A673 (cell line): ENCODE measurements around the gene CCDC7. TPM values are rescaled to one million over a fixed set of nuclear protein-coding genes. Genes with fewer than 3 reads are reported as not detected.
A peak's percentile ranks its signal among the peaks of the same experiment; 100 is the strongest.
"Not testable (repeated sequence)": the region's sequence is repeated elsewhere in the genome, so short reads cannot be mapped to it uniquely, and the experiment has no call there.

Source experiments
- BruUV-seq: library from RNA; stranded (reverse); fragments of 400-500 nt; replicated peaks from 2 replicates; lab custom pipeline; 2021; lab: Mats Ljungman, UMichigan
- CTCF ChIA-PET: fragments of 300-600 bp; sonication (Branson Sonifier 250); formaldehyde crosslinking; loops from one replicate; lab custom pipeline; 2022; ENCODE audit warnings: antibody characterized with exemption; lab: Charles Lee
- POLR2A ChIA-PET: fragments of 300-600 bp; sonication (Branson Sonifier 250); formaldehyde crosslinking; loops from one replicate; lab custom pipeline; 2022; ENCODE audit warnings: antibody characterized with exemption; ENCODE audit not compliant: low non-redundant PET; lab: Charles Lee
- DNase-seq: peaks from one replicate; pipeline ENCODE4 v3.0.0-alpha.2; 2015; ENCODE audit warnings: low spot score
- H3K27ac ChIP-seq: fragments of 200-600 bp; sonication (generic); 2 replicates; pipeline ENCODE4 v1.5.1; 2016; ENCODE audit warnings: mixed run types, low read depth, mild to moderate bottlenecking, mixed read lengths, antibody characterized with exemption, low read length; ENCODE audit not compliant: poor library complexity, severe bottlenecking
- H3K27me3 ChIP-seq: fragments of 200-600 bp; sonication (generic); replicated peaks from 2 replicates; pipeline ENCODE4 v1.6.1; 2017; ENCODE audit warnings: mixed run types, low read depth, mild to moderate bottlenecking, mixed read lengths, antibody characterized with exemption, low read length; ENCODE audit not compliant: insufficient read depth, poor library complexity
- H3K36me3 ChIP-seq: fragments of 200-600 bp; sonication (generic); 2 replicates; pipeline ENCODE4 v1.6.1; 2016; ENCODE audit warnings: mixed run types, mild to moderate bottlenecking, mixed read lengths, antibody characterized with exemption, low read length; ENCODE audit not compliant: insufficient read depth, poor library complexity, severe bottlenecking
- H3K4me1 ChIP-seq: fragments of 200-600 bp; sonication (generic); 2 replicates; pipeline ENCODE4 v1.6.1; 2017; ENCODE audit warnings: mixed run types, mild to moderate bottlenecking, mixed read lengths, antibody characterized with exemption, low read length; ENCODE audit not compliant: insufficient read depth, poor library complexity, severe bottlenecking
- H3K4me3 ChIP-seq: fragments of 200-600 bp; sonication (generic); 2 replicates; pipeline ENCODE4 v1.5.1; 2016; ENCODE audit warnings: low read depth, mixed run types, mild to moderate bottlenecking, mixed read lengths, low read length; ENCODE audit not compliant: poor library complexity, severe bottlenecking
- H3K9me3 ChIP-seq: fragments of 200-600 bp; sonication (generic); 2 replicates; pipeline ENCODE4 v1.6.1; 2016; ENCODE audit warnings: mixed run types, low read depth, mild to moderate bottlenecking, mixed read lengths, antibody characterized with exemption, low read length; ENCODE audit not compliant: poor library complexity, severe bottlenecking
- CTCF ChIP-seq: fragments of 300-800, 200-600 bp; sonication (generic); conservative IDR thresholded peaks from 2 replicates; pipeline ENCODE4 v1.5.1; 2017; ENCODE audit warnings: low read depth, mild to moderate bottlenecking, antibody characterized with exemption, low read length, moderate library complexity, mixed read lengths
- EZH2 ChIP-seq: fragments of 200-600 bp; sonication (generic); IDR thresholded peaks from 2 replicates; pipeline ENCODE4 v1.6.1; 2017; ENCODE audit warnings: borderline replicate concordance, low read depth, mild to moderate bottlenecking, mixed read lengths, antibody characterized with exemption, low read length; ENCODE audit not compliant: poor library complexity, severe bottlenecking
- intact Hi-C: fragments of 100-400 bp; cut with micrococcal nuclease; formaldehyde crosslinking; loops from one replicate; pipeline ENCODE4 v1.10.0; 2022; ENCODE audit not compliant: unreplicated experiment
- total RNA-seq: library from RNA; stranded (reverse); gene quantifications from 2 replicates; pipeline ENCODE4 v1.2.3, GENCODE V29; 2021

CCDC7 gene
- total RNA-seq, 1 experiment from 2014 or later = 16.4 TPM

- intact Hi-C loops = no loop called here
Observed at GRCh38 chr10:32911285-32912016, 465.5 kb downstream of the CCDC7 start.

GRCh38 chr10:32917817-32918216 is 471.9 kb downstream of the CCDC7 start:
- POLR2A ChIA-PET, H3K27me3 ChIP-seq, DNase-seq, intact Hi-C loops, H3K27ac ChIP-seq, CTCF ChIA-PET, H3K4me3 ChIP-seq, BruUV-seq, H3K4me1 ChIP-seq, H3K9me3 ChIP-seq: not testable (repeated sequence)
- peaks cover 49% of the 10 kb centered on the region for H3K36me3 ChIP-seq

More at GRCh38 chr10:32911285-32912016, 465.5 kb downstream of the CCDC7 start:
- DNase-seq = no peak
- TF ChIP-seq CTCF (no peak), EZH2 (no peak)
- Histone ChIP-seq H3K27ac (no peak overlapping the region), H3K36me3 (peaks cover 39% of the 10 kb centered on the region), H3K9me3 (no peaks in the 10 kb centered on the region), H3K4me3 (no peak overlapping the region), H3K27me3 (no peaks in the 10 kb centered on the region), H3K4me1 (no peaks in the 10 kb centered on the region)
- BruUV-seq = TSS peak; percentile 45
- ChIA-PET POLR2A (no interaction called here), CTCF (no interaction called here)

GRCh38 chr10:32922170-32922569 is 476.2 kb downstream of the CCDC7 start:
- POLR2A ChIA-PET = no interaction called here

More at GRCh38 chr10:32922170-32922569, 476.2 kb downstream of the CCDC7 start:
- Histone ChIP-seq H3K4me1 (no peaks in the 10 kb centered on the region), H3K27ac (no peak overlapping the region), H3K9me3 (no peaks in the 10 kb centered on the region), H3K4me3 (no peak overlapping the region), H3K36me3 (peaks cover 86% of the 10 kb centered on the region), H3K27me3 (no peaks in the 10 kb centered on the region)
- BruUV-seq = no TSS peak
- no peak for DNase-seq
- CTCF ChIA-PET = no interaction called here
- intact Hi-C loops = no loop called here
- TF ChIP-seq EZH2 (no peak), CTCF (no peak)
